ENCODE measurements around the gene HOOK2.
A peak's percentile ranks its signal among the peaks of the same experiment; 100 is the strongest.

The HOOK2 gene

GRCh38 chr19:12783849-12784393, 8.6 kb upstream of the HOOK2 start:
- in situ Hi-C loops (cut with HindIII; ENCODE audit: low pct_unique_long_range_greater_than_20kb, low sequenced_read_pairs): no loop called here
- peak in 1 of 2 experiments; percentile 82 for DNase-seq (ENCODE audit: low read depth in 1 of 2, low spot score in 1 of 2)
- TF ChIP-seq JUND (IDR thresholded peaks at IDR 0.05; ENCODE audit: low read depth): no peak

- no peak for DNase-seq (ENCODE audit: low read depth in 1 of 2, low spot score in 1 of 2)
- in situ Hi-C loops (cut with HindIII; ENCODE audit: low pct_unique_long_range_greater_than_20kb, low sequenced_read_pairs): no loop called here
- TF ChIP-seq JUND (IDR thresholded peaks at IDR 0.05; ENCODE audit: low read depth): no peak
Observed at GRCh38 chr19:12783291-12783848, 8.0 kb upstream of the HOOK2 start.

GRCh38 chr19:12782424-12783290, 7.3 kb upstream of the HOOK2 start:
- TF ChIP-seq JUND (IDR thresholded peaks at IDR 0.05; ENCODE audit: low read depth): no peak
- DNase-seq (ENCODE audit: low read depth in 1 of 2, low spot score in 1 of 2): peak in 1 of 2 experiments; percentile 86
- in situ Hi-C loops (cut with HindIII; ENCODE audit: low pct_unique_long_range_greater_than_20kb, low sequenced_read_pairs): no loop called here

GRCh38 chr19:12782174-12782423, 6.7 kb upstream of the HOOK2 start:
- in situ Hi-C loops (cut with HindIII; ENCODE audit: low pct_unique_long_range_greater_than_20kb, low sequenced_read_pairs): no loop called here
- DNase-seq (ENCODE audit: low read depth in 1 of 2, low spot score in 1 of 2): no peak

GRCh38 chr19:12779162-12779993, 4.0 kb upstream of the HOOK2 start:
- in situ Hi-C loops (cut with HindIII; ENCODE audit: low pct_unique_long_range_greater_than_20kb, low sequenced_read_pairs): no loop called here
- DNase-seq (ENCODE audit: low read depth in 1 of 2, low spot score in 1 of 2): peak in 1 of 2 experiments; percentile 30
- no peak for TF ChIP-seq JUND (IDR thresholded peaks at IDR 0.05; ENCODE audit: low read depth)

More at GRCh38 chr19:12782174-12782423, 6.7 kb upstream of the HOOK2 start:
- TF ChIP-seq JUND (IDR thresholded peaks at IDR 0.05; ENCODE audit: low read depth): no peak

- no peak for TF ChIP-seq JUND (IDR thresholded peaks at IDR 0.05; ENCODE audit: low read depth)
- in situ Hi-C loops (cut with HindIII; ENCODE audit: low pct_unique_long_range_greater_than_20kb, low sequenced_read_pairs): no loop called here
- DNase-seq (ENCODE audit: low read depth in 1 of 2, low spot score in 1 of 2): no peak
Observed at GRCh38 chr19:12778905-12779161, 3.5 kb upstream of the HOOK2 start.

- in situ Hi-C loops (cut with HindIII; ENCODE audit: low pct_unique_long_range_greater_than_20kb, low sequenced_read_pairs): no loop called here
- TF ChIP-seq JUND (IDR thresholded peaks at IDR 0.05; ENCODE audit: low read depth): no peak
- DNase-seq (ENCODE audit: low read depth in 1 of 2, low spot score in 1 of 2): peak in 1 of 2 experiments; percentile 72
Observed at GRCh38 chr19:12778017-12778904, 2.9 kb upstream of the HOOK2 start.

- peak in 1 of 2 experiments; percentile 67 for DNase-seq (ENCODE audit: low read depth in 1 of 2, low spot score in 1 of 2)
- no peak for TF ChIP-seq JUND (IDR thresholded peaks at IDR 0.05; ENCODE audit: low read depth)
- in situ Hi-C loops (cut with HindIII; ENCODE audit: low pct_unique_long_range_greater_than_20kb, low sequenced_read_pairs): no loop called here
Observed at GRCh38 chr19:12777217-12778016, 2.1 kb upstream of the HOOK2 start.

GRCh38 chr19:12773571-12773970, 1.8 kb downstream of the HOOK2 start:
- DNase-seq (ENCODE audit: low read depth in 1 of 2, low spot score in 1 of 2): peak in 1 of 2 experiments; percentile 37
- no peak for TF ChIP-seq JUND (IDR thresholded peaks at IDR 0.05; ENCODE audit: low read depth)
- in situ Hi-C loops (cut with HindIII; ENCODE audit: low pct_unique_long_range_greater_than_20kb, low sequenced_read_pairs): no loop called here

- TF ChIP-seq JUND (IDR thresholded peaks at IDR 0.05; ENCODE audit: low read depth): no peak
- in situ Hi-C loops (cut with HindIII; ENCODE audit: low pct_unique_long_range_greater_than_20kb, low sequenced_read_pairs): no loop called here
- DNase-seq (ENCODE audit: low read depth in 1 of 2, low spot score in 1 of 2): no peak
Observed at GRCh38 chr19:12772323-12772722, 3.0 kb downstream of the HOOK2 start.

GRCh38 chr19:12770922-12771321, 4.4 kb downstream of the HOOK2 start:
- no peak for DNase-seq (ENCODE audit: low read depth in 1 of 2, low spot score in 1 of 2)
- in situ Hi-C loops (cut with HindIII; ENCODE audit: low pct_unique_long_range_greater_than_20kb, low sequenced_read_pairs): no loop called here
- TF ChIP-seq JUND (IDR thresholded peaks at IDR 0.05; ENCODE audit: low read depth): no peak

All from T47D (cell line).